ENCODE results near the gene CEP43. TPM values are rescaled to one million over a fixed set of nuclear protein-coding genes. Genes with fewer than 3 reads are reported as not detected.

Gene CEP43
- total RNA-seq, 1 experiment from 2014 or later, result 35.4 TPM

DNA sequence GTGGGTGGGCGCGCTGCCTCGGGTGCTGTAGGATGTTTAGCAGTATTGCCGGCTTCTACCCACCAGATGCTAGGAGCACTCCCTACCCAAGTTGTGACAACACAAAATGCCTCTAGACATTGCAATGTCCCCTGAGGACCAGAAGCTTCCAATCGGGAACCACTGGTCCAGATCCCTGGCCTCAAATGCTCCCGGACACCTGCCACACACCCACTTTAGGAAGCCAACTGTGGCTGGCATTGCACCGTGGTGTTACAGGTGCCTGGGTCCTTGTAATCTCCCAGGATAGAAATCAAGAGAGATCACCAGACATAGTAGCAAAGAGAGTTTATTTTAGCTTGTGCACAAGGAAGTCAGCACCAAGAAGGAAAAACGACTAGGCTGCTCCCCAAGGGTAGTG, 27.9 kb upstream of the CEP43 start:
- POLR2A ChIA-PET, result interaction anchor here (0.6 kb wide), 1 partner anchor 214 kb away, joined by 3 read pairs; no protein-coding TSS in a partner anchor
- no TSS peak for BruUV-seq (replicated peaks)
- Histone ChIP-seq H3K27me3 (ENCODE audit: control insufficient read depth, insufficient read depth, low read length) (no peaks in the 10 kb centered on the region), H3K27ac (ENCODE audit: low read length) (no peak overlapping the region), H3K9me3 (ENCODE audit: control insufficient read depth, insufficient read depth, low read depth, low read length) (no peaks in the 10 kb centered on the region), H3K4me1 (ENCODE audit: control insufficient read depth, insufficient read depth, low read length) (no peaks in the 10 kb centered on the region), H3K4me3 (ENCODE audit: low read depth in 2 of 2, low read length in 2 of 2) (no peak overlapping the region), H3K36me3 (ENCODE audit: control insufficient read depth, insufficient read depth, low read length) (no peaks in the 10 kb centered on the region)
- ATAC-seq, result no peak
- TF ChIP-seq, protein P1, sequence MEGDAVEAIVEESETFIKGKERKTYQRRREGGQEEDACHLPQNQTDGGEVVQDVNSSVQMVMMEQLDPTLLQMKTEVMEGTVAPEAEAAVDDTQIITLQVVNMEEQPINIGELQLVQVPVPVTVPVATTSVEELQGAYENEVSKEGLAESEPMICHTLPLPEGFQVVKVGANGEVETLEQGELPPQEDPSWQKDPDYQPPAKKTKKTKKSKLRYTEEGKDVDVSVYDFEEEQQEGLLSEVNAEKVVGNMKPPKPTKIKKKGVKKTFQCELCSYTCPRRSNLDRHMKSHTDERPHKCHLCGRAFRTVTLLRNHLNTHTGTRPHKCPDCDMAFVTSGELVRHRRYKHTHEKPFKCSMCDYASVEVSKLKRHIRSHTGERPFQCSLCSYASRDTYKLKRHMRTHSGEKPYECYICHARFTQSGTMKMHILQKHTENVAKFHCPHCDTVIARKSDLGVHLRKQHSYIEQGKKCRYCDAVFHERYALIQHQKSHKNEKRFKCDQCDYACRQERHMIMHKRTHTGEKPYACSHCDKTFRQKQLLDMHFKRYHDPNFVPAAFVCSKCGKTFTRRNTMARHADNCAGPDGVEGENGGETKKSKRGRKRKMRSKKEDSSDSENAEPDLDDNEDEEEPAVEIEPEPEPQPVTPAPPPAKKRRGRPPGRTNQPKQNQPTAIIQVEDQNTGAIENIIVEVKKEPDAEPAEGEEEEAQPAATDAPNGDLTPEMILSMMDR (IDR thresholded peaks at IDR 0.05), result no peak
- TF ChIP-seq, protein P2, sequence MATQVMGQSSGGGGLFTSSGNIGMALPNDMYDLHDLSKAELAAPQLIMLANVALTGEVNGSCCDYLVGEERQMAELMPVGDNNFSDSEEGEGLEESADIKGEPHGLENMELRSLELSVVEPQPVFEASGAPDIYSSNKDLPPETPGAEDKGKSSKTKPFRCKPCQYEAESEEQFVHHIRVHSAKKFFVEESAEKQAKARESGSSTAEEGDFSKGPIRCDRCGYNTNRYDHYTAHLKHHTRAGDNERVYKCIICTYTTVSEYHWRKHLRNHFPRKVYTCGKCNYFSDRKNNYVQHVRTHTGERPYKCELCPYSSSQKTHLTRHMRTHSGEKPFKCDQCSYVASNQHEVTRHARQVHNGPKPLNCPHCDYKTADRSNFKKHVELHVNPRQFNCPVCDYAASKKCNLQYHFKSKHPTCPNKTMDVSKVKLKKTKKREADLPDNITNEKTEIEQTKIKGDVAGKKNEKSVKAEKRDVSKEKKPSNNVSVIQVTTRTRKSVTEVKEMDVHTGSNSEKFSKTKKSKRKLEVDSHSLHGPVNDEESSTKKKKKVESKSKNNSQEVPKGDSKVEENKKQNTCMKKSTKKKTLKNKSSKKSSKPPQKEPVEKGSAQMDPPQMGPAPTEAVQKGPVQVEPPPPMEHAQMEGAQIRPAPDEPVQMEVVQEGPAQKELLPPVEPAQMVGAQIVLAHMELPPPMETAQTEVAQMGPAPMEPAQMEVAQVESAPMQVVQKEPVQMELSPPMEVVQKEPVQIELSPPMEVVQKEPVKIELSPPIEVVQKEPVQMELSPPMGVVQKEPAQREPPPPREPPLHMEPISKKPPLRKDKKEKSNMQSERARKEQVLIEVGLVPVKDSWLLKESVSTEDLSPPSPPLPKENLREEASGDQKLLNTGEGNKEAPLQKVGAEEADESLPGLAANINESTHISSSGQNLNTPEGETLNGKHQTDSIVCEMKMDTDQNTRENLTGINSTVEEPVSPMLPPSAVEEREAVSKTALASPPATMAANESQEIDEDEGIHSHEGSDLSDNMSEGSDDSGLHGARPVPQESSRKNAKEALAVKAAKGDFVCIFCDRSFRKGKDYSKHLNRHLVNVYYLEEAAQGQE (IDR thresholded peaks at IDR 0.05; ENCODE audit: insufficient read depth in 1 of 2, low read depth in 2 of 2, low read length in 1 of 2), result no peak
- TF ChIP-seq POLR2AphosphoS5 (IDR thresholded peaks at IDR 0.05; ENCODE audit: low read depth, low read length) (no peak), TCF7L2 (IDR thresholded peaks at IDR 0.05; ENCODE audit: low read depth, low read length) (no peak), SIN3A (IDR thresholded peaks at IDR 0.05; ENCODE audit: borderline replicate concordance, insufficient read depth, low read depth, low read length) (no peak)
- intact Hi-C loops (cut with micrococcal nuclease; ENCODE audit: unreplicated experiment), result no loop called here
- DNase-seq (ENCODE audit: low read depth, low spot score), result no peak
- CTCF ChIA-PET, result interaction anchor here (0.6 kb wide), 1 partner anchor 20 kb away, joined by 8 read pairs; no protein-coding TSS in a partner anchor
- in situ Hi-C loops (cut with HindIII; ENCODE audit: low pct_unique_long_range_greater_than_20kb, low sequenced_read_pairs), result no loop called here

DNA sequence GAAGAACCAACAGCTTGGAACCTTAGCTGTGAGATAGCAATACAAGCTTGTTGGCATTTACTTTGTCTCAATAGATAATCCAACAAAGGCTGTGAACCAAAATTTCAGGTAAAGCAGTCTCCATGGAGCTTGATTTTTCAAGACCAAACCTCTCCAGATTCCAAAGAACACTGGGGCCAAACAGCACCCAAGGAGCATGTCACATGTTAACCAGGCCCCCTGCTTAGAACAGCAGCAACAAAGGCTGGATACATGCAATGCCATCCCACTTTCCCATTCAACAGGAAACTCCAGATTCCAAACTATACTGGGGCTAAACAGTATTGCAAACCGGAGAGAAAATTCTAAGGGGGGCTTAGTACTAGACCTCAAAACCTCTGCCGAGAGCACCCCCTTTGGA, 27.1 kb upstream of the CEP43 start:
- ATAC-seq (no peak), DNase-seq (ENCODE audit: low read depth, low spot score) (no peak)
- ChIA-PET POLR2A (interaction anchor here (0.6 kb wide), 1 partner anchor 215 kb away, joined by 3 read pairs; no protein-coding TSS in a partner anchor), CTCF (no interaction called here)
- no peaks in the 10 kb centered on the region for H3K36me3 ChIP-seq (ENCODE audit: control insufficient read depth, insufficient read depth, low read length)
- TF ChIP-seq, protein P1 (IDR thresholded peaks at IDR 0.05), result no peak
- TF ChIP-seq POLR2AphosphoS5 (IDR thresholded peaks at IDR 0.05; ENCODE audit: low read depth, low read length) (no peak), SIN3A (IDR thresholded peaks at IDR 0.05; ENCODE audit: borderline replicate concordance, insufficient read depth, low read depth, low read length) (no peak), TCF7L2 (IDR thresholded peaks at IDR 0.05; ENCODE audit: low read depth, low read length) (no peak)
- TF ChIP-seq, protein P2 (IDR thresholded peaks at IDR 0.05; ENCODE audit: insufficient read depth in 1 of 2, low read depth in 2 of 2, low read length in 1 of 2), result no peak
- no peaks in the 10 kb centered on the region for H3K4me1 ChIP-seq (ENCODE audit: control insufficient read depth, insufficient read depth, low read length)
- intact Hi-C loops (cut with micrococcal nuclease; ENCODE audit: unreplicated experiment), result no loop called here
- in situ Hi-C loops (cut with HindIII; ENCODE audit: low pct_unique_long_range_greater_than_20kb, low sequenced_read_pairs), result no loop called here
- BruUV-seq (replicated peaks), result no TSS peak
- no peak overlapping the region for H3K27ac ChIP-seq (ENCODE audit: low read length)
- H3K4me3 ChIP-seq (ENCODE audit: low read depth in 2 of 2, low read length in 2 of 2), result no peak overlapping the region
- no peaks in the 10 kb centered on the region for H3K9me3 ChIP-seq (ENCODE audit: control insufficient read depth, insufficient read depth, low read depth, low read length)
- no peaks in the 10 kb centered on the region for H3K27me3 ChIP-seq (ENCODE audit: control insufficient read depth, insufficient read depth, low read length)
